OCI-LY7 (cell line): Measurements from ENCODE around the gene NEURL4. TPM values are rescaled to one million over a fixed set of nuclear protein-coding genes. Genes with fewer than 3 reads are reported as not detected.
"Not testable (repeated sequence)": the region's sequence is repeated elsewhere in the genome, so short reads cannot be mapped to it uniquely, and the experiment has no call there.

ENCODE experiments used
- BruUV-seq: library from RNA; stranded (reverse); fragments of 400-500 nt; replicated peaks from 2 replicates; lab custom pipeline; 2021; lab: Mats Ljungman, UMichigan
- CTCF ChIA-PET: fragments of 300-600 bp; sonication (Branson Sonifier 250); formaldehyde crosslinking; loops from one replicate; lab custom pipeline; 2022; ENCODE audit warnings: antibody characterized with exemption; ENCODE audit not compliant: unreplicated experiment; lab: Charles Lee
- POLR2A ChIA-PET: fragments of 300-600 bp; sonication (Branson Sonifier 250); formaldehyde crosslinking; loops from one replicate; lab custom pipeline; 2022; ENCODE audit warnings: antibody characterized with exemption; lab: Charles Lee
- DNase-seq: peaks from one replicate; pipeline ENCODE4 v3.0.0-alpha.2; 2015; ENCODE audit warnings: low spot score
- H2AFZ ChIP-seq: fragments of 200-600 bp; sonication (generic), shearing (Covaris generic); 2 replicates; pipeline ENCODE4 v1.6.1; 2014; ENCODE audit warnings: mild to moderate bottlenecking, antibody characterized with exemption, low read length, moderate library complexity
- H3K27ac ChIP-seq: fragments of 200-600 bp; sonication (generic); 2 replicates; pipeline ENCODE4 v1.5.1; 2014; ENCODE audit warnings: mixed run types, low read depth, mild to moderate bottlenecking, moderate library complexity, low read length, inconsistent platforms; ENCODE audit not compliant: poor library complexity, severe bottlenecking
- H3K36me3 ChIP-seq: fragments of 200-600 bp; sonication (generic); 2 replicates; pipeline ENCODE4 v1.6.1; 2014; ENCODE audit warnings: mild to moderate bottlenecking, antibody characterized with exemption, low read length, moderate library complexity, mixed read lengths; ENCODE audit not compliant: insufficient read depth
- H3K4me1 ChIP-seq: fragments of 200-600 bp; sonication (generic); 2 replicates; pipeline ENCODE4 v1.5.1; 2014; ENCODE audit warnings: mild to moderate bottlenecking, low read length; ENCODE audit not compliant: insufficient read depth, poor library complexity, severe bottlenecking
- H3K4me2 ChIP-seq: fragments of 200-600 bp; sonication (generic); 2 replicates; pipeline ENCODE4 v1.6.1; 2014; ENCODE audit warnings: mild to moderate bottlenecking, low read length
- H3K4me3 ChIP-seq: fragments of 200-600 bp; sonication (generic); 2 replicates; pipeline ENCODE4 v1.5.1; 2014; ENCODE audit warnings: mild to moderate bottlenecking, low read depth, low read length; ENCODE audit not compliant: poor library complexity, severe bottlenecking
- H3K79me2 ChIP-seq: fragments of 200-600 bp; sonication (generic); 2 replicates; pipeline ENCODE4 v1.6.1; 2016; ENCODE audit warnings: low read depth, mild to moderate bottlenecking, low read length, moderate library complexity, mixed read lengths; ENCODE audit not compliant: insufficient read depth
- H3K9me2 ChIP-seq: fragments of 200-600 bp; sonication (generic); 2 replicates; pipeline ENCODE4 v1.6.1; 2016; ENCODE audit warnings: mild to moderate bottlenecking, low read length, mixed read lengths; ENCODE audit not compliant: insufficient read depth
- H3K9me3 ChIP-seq: fragments of 200-600 bp; sonication (generic); 2 replicates; pipeline ENCODE4 v1.6.1; 2014; ENCODE audit warnings: mild to moderate bottlenecking, mixed run types, low read length, mixed read lengths
- H4K20me1 ChIP-seq: fragments of 200-600 bp; sonication (generic); 2 replicates; pipeline ENCODE4 v1.6.1; 2014; ENCODE audit warnings: mild to moderate bottlenecking, antibody characterized with exemption, low read length, moderate library complexity, mixed read lengths; ENCODE audit not compliant: insufficient read depth
- EZH2phosphoT487 ChIP-seq: fragments of 200-600 bp; sonication (generic); IDR thresholded peaks from 2 replicates; pipeline ENCODE4 v1.6.1; 2018; ENCODE audit warnings: low read depth, borderline replicate concordance, mild to moderate bottlenecking, mixed run types, antibody characterized with exemption, low read length, moderate library complexity, mixed read lengths
- intact Hi-C: fragments of 100-400 bp; cut with micrococcal nuclease; formaldehyde crosslinking; loops from one replicate; pipeline ENCODE4 v1.10.0; 2022; ENCODE audit not compliant: unreplicated experiment
- total RNA-seq, 2 experiments: library from RNA; depleted of rRNA in 1 of 2; stranded (reverse); fragments of >200 nt in 1 of 2; shearing (Covaris generic) in 1 of 2; gene quantifications; 2 replicates each; pipeline ENCODE4 v1.2.3, GENCODE V29; 2014 to 2022
- TF ChIP-seq, protein P1 (sequence below): fragments of 200-600 bp; sonication (generic); conservative IDR thresholded peaks from 2 replicates; pipeline ENCODE4 v1.5.1; 2014; ENCODE audit warnings: mild to moderate bottlenecking, antibody characterized with exemption, low read length, moderate library complexity, mixed read lengths

The NEURL4 gene
- total RNA-seq, 2 experiments from 2014 or later, result 34.7 to 66.8 TPM

DNA sequence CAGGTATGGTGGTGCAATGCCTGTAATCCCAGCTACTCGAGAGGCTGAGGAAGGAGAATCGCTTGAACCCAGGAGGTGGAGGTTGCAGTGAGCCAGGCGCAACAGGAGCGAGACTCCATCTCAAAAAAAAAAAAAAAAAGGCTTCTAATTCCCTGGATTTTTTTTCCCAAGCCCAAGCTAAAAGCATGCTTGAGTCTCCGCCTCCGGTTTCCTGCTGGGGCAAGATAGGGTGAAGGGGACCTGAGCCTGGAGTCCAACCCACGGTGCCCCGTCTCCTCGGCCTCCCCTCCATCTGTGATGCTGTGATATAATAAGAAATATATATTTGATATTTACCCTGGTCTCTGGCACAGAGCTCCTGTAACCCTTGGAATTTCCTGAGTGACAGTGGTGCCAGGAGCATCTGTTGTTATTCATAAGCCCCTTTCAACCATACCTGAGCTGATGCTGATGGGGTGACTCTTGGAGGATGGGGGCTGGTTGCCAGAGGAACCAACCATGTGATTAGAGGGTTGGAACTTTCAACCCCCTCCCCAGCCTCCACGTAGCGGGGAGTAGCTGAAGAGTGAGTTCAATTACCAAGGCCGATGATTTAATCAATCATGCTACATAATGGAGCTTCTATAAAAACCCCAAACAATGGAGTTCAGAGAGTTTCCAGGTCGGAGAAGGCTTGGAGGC is 38.9 kb upstream of the NEURL4 start:
- Histone ChIP-seq H3K4me2 (no peak overlapping the region), H3K36me3 (no peaks in the 10 kb centered on the region), H3K79me2 (no peaks in the 10 kb centered on the region), H3K9me2 (no peaks in the 10 kb centered on the region), H3K4me3 (no peak overlapping the region), H3K4me1 (no peaks in the 10 kb centered on the region), H3K9me3 (no peaks in the 10 kb centered on the region), H2AFZ (no peak overlapping the region), H4K20me1 (no peaks in the 10 kb centered on the region), H3K27ac (no peak overlapping the region)
- BruUV-seq, result no TSS peak
- intact Hi-C loops, result no loop called here
- TF ChIP-seq EZH2phosphoT487, result no peak
- TF ChIP-seq, protein P1, sequence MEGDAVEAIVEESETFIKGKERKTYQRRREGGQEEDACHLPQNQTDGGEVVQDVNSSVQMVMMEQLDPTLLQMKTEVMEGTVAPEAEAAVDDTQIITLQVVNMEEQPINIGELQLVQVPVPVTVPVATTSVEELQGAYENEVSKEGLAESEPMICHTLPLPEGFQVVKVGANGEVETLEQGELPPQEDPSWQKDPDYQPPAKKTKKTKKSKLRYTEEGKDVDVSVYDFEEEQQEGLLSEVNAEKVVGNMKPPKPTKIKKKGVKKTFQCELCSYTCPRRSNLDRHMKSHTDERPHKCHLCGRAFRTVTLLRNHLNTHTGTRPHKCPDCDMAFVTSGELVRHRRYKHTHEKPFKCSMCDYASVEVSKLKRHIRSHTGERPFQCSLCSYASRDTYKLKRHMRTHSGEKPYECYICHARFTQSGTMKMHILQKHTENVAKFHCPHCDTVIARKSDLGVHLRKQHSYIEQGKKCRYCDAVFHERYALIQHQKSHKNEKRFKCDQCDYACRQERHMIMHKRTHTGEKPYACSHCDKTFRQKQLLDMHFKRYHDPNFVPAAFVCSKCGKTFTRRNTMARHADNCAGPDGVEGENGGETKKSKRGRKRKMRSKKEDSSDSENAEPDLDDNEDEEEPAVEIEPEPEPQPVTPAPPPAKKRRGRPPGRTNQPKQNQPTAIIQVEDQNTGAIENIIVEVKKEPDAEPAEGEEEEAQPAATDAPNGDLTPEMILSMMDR, result no peak
- ChIA-PET CTCF (no interaction called here), POLR2A (interaction anchor here (0.6 kb wide), 2 partner anchors 77 to 1522 kb away, joined by 3 to 4 read pairs; no protein-coding TSS in a partner anchor)
- DNase-seq, result no peak

DNA sequence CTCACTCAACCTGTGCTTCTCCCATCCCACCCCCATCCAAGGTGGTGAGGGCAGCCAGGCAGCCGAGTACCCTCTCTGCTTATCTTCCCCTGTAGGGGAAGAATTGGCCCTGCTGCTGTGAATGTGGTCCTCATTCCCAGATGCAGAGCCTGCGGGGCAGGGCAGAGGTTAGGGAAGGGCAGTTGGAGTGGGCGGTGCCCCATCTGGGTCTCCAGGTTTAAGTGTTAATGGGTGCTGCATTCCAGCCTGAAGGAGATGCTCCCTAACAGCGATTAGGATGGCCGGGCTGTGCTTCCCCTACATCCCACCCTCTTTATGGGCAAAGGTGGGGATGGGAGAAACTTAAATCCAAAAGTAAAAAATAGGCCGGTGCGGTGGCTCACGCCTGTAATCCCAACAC is 37.9 kb upstream of the NEURL4 start:
- no peaks in the 10 kb centered on the region for H3K79me2 ChIP-seq
- POLR2A ChIA-PET, result interaction anchor here (0.6 kb wide), 1 partner anchor 78 kb away, joined by 4 read pairs; no protein-coding TSS in a partner anchor
- no peak overlapping the region for H2AFZ ChIP-seq
- CTCF ChIA-PET, result no interaction called here
- no TSS peak for BruUV-seq
- TF ChIP-seq, protein P1, result no peak
- no peak for TF ChIP-seq EZH2phosphoT487
- no peak overlapping the region for H3K4me3 ChIP-seq
- H4K20me1 ChIP-seq, result no peaks in the 10 kb centered on the region
- DNase-seq, result no peak
- intact Hi-C loops, result no loop called here
- H3K36me3 ChIP-seq, result no peaks in the 10 kb centered on the region
- no peak overlapping the region for H3K27ac ChIP-seq
- H3K4me1 ChIP-seq, result no peaks in the 10 kb centered on the region
- no peaks in the 10 kb centered on the region for H3K9me2 ChIP-seq
- no peak overlapping the region for H3K4me2 ChIP-seq
- H3K9me3 ChIP-seq, result no peaks in the 10 kb centered on the region

DNA sequence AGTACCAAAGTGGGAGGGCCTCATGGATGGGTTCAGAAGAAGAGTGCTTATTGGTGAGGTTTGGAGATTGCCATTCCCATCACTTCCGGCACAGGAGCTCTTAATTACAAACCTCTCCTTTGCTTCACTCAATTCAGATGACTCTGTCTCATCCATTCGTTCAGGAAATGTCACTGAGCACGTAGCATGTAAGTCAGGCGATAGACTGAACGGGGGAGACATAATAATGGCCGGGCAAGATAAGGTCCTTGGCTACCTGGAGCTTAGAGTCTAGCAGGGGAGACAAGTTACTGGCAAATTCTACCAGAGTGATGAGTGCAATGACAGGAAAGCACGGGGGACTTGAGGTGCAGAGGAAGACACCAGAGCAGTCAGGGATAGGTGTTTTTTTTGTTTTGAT is 36.8 kb upstream of the NEURL4 start:
- H3K79me2 ChIP-seq, H3K36me3 ChIP-seq, intact Hi-C loops, H3K27ac ChIP-seq, H3K9me3 ChIP-seq, BruUV-seq, H3K4me2 ChIP-seq, H4K20me1 ChIP-seq, H3K4me1 ChIP-seq, CTCF ChIA-PET, H3K9me2 ChIP-seq, DNase-seq, H2AFZ ChIP-seq, H3K4me3 ChIP-seq, POLR2A ChIA-PET: not testable (repeated sequence)
